Right atrium auricular region (tissue), 2 donors: ENCODE data around the gene PPWD1. TPM values are rescaled to one million over a fixed set of nuclear protein-coding genes. Genes with fewer than 3 reads are reported as not detected.
"Not testable (repeated sequence)": the region's sequence is repeated elsewhere in the genome, so short reads cannot be mapped to it uniquely, and the experiment has no call there.

Source experiments
- DNase-seq: peaks from one replicate; pipeline ENCODE4 v3.0.0-alpha.2; 2019; ENCODE audit warnings: low spot score
- H3K27ac ChIP-seq, 2 donors: fragments of 200-600 bp; sonication (generic); 1 replicate in 1 of 2; 2 replicates in 1 of 2; pipeline ENCODE4 v1.5.1; 2016 to 2019
- H3K27me3 ChIP-seq, 2 donors: fragments of 200-600 bp; sonication (generic); one replicate each; pipeline versions ENCODE4 v1.5.1 to v1.6.0; 2017 to 2019
- H3K36me3 ChIP-seq: fragments of 200-600 bp; sonication (generic); one replicate; pipeline ENCODE4 v1.5.1; 2016
- H3K4me1 ChIP-seq, 2 donors: fragments of 200-600 bp; sonication (generic); one replicate each; pipeline versions ENCODE4 v1.5.1 to v1.6.0; 2017 to 2019
- H3K4me3 ChIP-seq, 2 donors: fragments of 200-600 bp; sonication (generic); 1 replicate in 1 of 2; 2 replicates in 1 of 2; pipeline ENCODE4 v1.5.1; 2017 to 2019; ENCODE audit warnings: mild to moderate bottlenecking in 1 of 2, moderate library complexity in 1 of 2
- H3K9me3 ChIP-seq, 2 donors: fragments of 200-600 bp; sonication (generic); one replicate each; pipeline ENCODE4 v1.5.1; 2019
- total RNA-seq, 2 donors: library from RNA; depleted of rRNA; stranded (reverse); fragments of >200 nt; gene quantifications; one replicate each; pipeline ENCODE4 v1.1.0, GENCODE V29; 2016
- TF ChIP-seq, protein P1 (sequence below), 2 donors: fragments of 200-600 bp; sonication (generic); IDR thresholded peaks; one replicate each; pipeline ENCODE4 v1.5.1; 2019; ENCODE audit warnings: antibody characterized with exemption in 2 of 2

PPWD1 gene
- total RNA-seq, 2 donors from 2014 or later = 15.1 to 18.7 TPM

DNA sequence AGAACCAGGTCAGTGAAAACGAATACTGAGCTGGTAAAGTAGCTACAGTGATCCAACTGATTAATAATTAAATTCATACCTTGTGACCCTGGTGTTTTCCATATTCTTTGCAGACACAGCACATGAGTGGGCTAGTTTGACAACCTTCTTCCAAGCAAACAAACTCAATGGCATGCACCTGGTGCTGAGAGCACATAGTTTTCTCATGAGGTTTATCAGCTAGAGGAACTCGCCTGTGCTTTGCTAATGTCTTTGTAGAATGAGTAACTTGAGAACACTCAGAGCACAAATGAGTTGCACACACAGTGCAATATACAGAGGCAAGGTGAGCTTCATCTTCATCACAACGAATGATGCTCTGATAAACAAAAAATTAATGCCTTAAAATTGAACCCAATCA lies 48.4 kb downstream of the PPWD1 start:
- Histone ChIP-seq H3K4me1 (no peaks in the 10 kb centered on the region), H3K9me3 (no peaks in the 10 kb centered on the region), H3K27me3 (no peaks in the 10 kb centered on the region), H3K4me3 (no peak overlapping the region), H3K36me3 (peaks cover 58% of the 10 kb centered on the region), H3K27ac (no peak overlapping the region)
- DNase-seq = no peak
- TF ChIP-seq, protein P1, sequence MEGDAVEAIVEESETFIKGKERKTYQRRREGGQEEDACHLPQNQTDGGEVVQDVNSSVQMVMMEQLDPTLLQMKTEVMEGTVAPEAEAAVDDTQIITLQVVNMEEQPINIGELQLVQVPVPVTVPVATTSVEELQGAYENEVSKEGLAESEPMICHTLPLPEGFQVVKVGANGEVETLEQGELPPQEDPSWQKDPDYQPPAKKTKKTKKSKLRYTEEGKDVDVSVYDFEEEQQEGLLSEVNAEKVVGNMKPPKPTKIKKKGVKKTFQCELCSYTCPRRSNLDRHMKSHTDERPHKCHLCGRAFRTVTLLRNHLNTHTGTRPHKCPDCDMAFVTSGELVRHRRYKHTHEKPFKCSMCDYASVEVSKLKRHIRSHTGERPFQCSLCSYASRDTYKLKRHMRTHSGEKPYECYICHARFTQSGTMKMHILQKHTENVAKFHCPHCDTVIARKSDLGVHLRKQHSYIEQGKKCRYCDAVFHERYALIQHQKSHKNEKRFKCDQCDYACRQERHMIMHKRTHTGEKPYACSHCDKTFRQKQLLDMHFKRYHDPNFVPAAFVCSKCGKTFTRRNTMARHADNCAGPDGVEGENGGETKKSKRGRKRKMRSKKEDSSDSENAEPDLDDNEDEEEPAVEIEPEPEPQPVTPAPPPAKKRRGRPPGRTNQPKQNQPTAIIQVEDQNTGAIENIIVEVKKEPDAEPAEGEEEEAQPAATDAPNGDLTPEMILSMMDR (IDR thresholded peaks at IDR 0.05) = no peak

DNA sequence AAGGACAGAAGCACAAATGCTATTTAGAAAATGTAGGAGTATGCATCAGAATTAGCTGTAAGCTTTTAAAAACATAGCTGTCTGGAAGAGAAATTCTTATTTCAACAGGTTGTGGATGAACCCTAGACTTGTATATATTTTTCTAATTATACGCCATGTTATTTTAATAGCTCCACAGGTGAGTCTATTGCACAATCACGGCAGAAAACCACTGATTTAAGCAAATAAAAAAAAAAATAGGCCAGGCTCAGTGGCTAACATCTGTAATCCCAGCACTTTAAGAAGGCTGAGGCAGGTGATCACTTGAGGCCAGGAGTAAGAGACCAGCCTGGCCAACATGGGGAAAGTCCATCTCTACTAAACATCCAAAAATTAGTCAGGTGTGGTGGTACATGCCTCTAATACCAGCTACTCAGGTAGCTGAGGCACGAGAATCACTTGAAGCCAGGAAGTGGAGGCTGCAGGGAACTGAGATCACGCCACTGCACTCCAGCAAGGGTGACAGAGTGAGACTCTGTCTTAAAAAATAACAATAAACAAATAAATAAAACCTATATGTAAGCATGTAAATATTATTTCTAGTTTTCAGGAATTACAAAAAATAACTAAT lies 49.3 kb downstream of the PPWD1 start:
- Histone ChIP-seq H3K36me3 (peaks cover 58% of the 10 kb centered on the region), H3K9me3 (no peaks in the 10 kb centered on the region), H3K4me3 (no peak overlapping the region), H3K4me1 (no peaks in the 10 kb centered on the region), H3K27me3 (no peaks in the 10 kb centered on the region), H3K27ac (no peak overlapping the region)
- no peak for DNase-seq
- TF ChIP-seq, protein P1 (IDR thresholded peaks at IDR 0.05) = no peak

DNA sequence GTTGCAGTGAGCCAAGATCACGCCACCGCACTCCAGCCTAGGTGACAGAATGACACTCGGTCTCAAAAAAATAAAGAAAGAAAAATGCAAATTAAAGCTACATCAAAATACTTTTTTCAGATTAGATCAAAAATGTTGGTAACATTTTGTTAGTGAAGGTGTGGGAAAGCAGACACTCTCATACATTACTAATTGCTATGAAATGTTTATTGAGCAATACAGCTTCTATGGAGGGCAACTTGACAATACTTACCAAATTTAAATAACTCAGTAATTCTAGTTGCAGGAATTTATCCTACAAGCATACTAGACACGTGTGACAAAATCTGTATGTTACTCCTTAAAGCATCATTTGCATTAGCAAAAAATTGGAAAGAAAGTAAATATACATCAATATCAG lies 56.9 kb downstream of the PPWD1 start:
- TF ChIP-seq, protein P1 (IDR thresholded peaks at IDR 0.05) = no peak
- H3K27ac ChIP-seq = no peak overlapping the region
- H3K4me1 ChIP-seq = peaks cover 0 to 22% of the 10 kb centered on the region in 2 donors
- peaks cover 20% of the 10 kb centered on the region for H3K36me3 ChIP-seq
- DNase-seq = no peak
- no peaks in the 10 kb centered on the region for H3K9me3 ChIP-seq
- no peaks in the 10 kb centered on the region for H3K27me3 ChIP-seq
- H3K4me3 ChIP-seq = no peak overlapping the region

DNA sequence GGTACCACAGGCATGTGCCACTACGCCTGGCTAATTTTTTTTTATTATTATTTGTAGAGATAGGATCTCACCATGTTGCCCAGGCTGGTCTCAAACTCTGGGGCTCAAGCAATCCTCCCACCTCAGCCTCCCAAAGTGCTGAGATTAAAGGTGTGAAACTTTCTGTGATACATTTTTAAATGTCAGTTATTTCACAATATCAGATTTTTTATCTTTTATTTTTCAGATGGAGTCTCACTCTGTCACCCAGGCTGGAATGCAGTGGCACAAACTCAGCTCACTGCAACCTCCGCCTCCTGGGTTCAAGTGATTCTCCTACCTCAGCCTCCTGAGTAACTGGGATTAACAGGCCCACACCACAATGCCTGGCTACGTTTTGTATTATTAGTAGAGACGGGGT lies 58.9 kb downstream of the PPWD1 start:
- H3K4me3 ChIP-seq, H3K27ac ChIP-seq, H3K9me3 ChIP-seq, DNase-seq, H3K27me3 ChIP-seq, H3K36me3 ChIP-seq: not testable (repeated sequence)
- H3K4me1 ChIP-seq = peaks cover 0 to 34% of the 10 kb centered on the region in 2 donors

DNA sequence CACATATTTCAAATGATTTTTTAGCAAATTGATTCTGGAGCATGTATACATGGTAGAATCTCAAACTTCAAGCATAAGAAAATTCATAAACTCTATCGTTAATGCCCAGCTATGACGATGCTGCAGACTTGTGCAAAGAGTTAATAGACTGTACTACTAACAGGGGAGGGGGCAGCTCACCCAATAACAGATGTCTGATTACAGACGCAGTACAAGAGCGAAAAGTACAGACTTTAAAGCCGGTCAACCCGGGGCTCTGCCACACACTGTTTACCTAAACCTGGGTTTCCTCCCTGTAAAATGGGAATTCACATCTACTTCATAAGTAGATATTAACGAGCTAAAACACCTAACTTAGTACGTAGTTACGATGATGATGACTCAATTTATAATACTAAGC lies 60.4 kb downstream of the PPWD1 start:
- DNase-seq = no peak
- H3K36me3 ChIP-seq = no peaks in the 10 kb centered on the region
- H3K4me3 ChIP-seq = peak overlapping the region; percentile 72 to 98
- no peaks in the 10 kb centered on the region for H3K9me3 ChIP-seq
- no peaks in the 10 kb centered on the region for H3K27me3 ChIP-seq
- TF ChIP-seq, protein P1 (IDR thresholded peaks at IDR 0.05) = no peak
- peaks cover 0 to 34% of the 10 kb centered on the region in 2 donors for H3K4me1 ChIP-seq
- H3K27ac ChIP-seq = peak overlapping the region; percentile 73 to 82

DNA sequence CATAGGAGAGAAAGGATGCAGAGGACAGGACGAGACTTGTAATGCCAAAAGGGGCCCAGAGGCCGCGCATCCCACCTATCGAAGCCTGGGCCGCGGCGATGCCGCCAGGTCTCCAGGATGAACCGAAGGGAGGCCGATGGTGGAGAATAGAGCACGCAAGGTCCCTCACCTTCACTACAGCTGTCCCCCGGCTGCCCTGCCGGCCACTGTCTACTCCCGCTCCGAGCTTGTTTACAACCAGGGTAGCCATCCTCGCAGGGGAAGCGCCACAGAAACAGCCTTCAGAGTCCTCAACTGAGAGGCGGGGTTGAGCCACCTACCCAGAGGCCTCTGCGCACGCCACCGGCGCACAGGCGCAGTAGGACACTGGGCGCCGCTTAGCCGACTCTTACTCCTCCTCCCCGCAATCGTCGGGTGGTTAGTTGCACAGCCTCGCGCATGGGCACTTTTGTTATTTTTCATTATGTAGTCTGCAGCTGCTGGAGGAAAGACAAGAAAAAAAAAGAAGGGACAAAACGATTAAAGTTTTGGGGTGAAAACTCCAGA lies 61.0 kb downstream of the PPWD1 start, which contains the start of gene TRIM23:
Gene TRIM23 (minus strand): TSS at position 309 of the 546 bp plus-strand sequence. CDS start 59 bp downstream, at position 250.
- TF ChIP-seq, protein P1 (IDR thresholded peaks at IDR 0.05) = peak in 1 of 2 donors; percentile 14
- no peaks in the 10 kb centered on the region for H3K36me3 ChIP-seq
- no peaks in the 10 kb centered on the region for H3K27me3 ChIP-seq
- H3K4me3 ChIP-seq = peak within 1 kb of the TSS; percentile 72 to 98
- DNase-seq = peak; percentile 90
- peaks cover 0 to 34% of the 10 kb centered on the region in 2 donors for H3K4me1 ChIP-seq
- peak within 1 kb of the TSS; percentile 73 to 82 for H3K27ac ChIP-seq
- no peaks in the 10 kb centered on the region for H3K9me3 ChIP-seq
